Breast epithelium (tissue), 4 donors: ENCODE data around the gene KCTD11. TPM values are rescaled to one million over a fixed set of nuclear protein-coding genes. Genes with fewer than 3 reads are reported as not detected.
A peak's percentile ranks its signal among the peaks of the same experiment; 100 is the strongest.

Source experiments
- DNase-seq, 2 donors: peaks; one replicate each; pipeline ENCODE4 v3.0.0-alpha.2; 2019; ENCODE audit warnings: low spot score in 2 of 2
- H3K27ac ChIP-seq, 2 donors: fragments of 200-600 bp; sonication (generic) in 1 of 2; one replicate each; pipeline ENCODE4 v1.5.1; 2016 to 2019; ENCODE audit warnings: mild to moderate bottlenecking in 1 of 2
- H3K27me3 ChIP-seq, 2 donors: fragments of 200-600 bp; sonication (generic) in 1 of 2; one replicate each; pipeline versions ENCODE4 v1.5.1 to v1.6.0; 2017 to 2019; ENCODE audit warnings: control low read depth in 1 of 2, mild to moderate bottlenecking in 1 of 2
- H3K36me3 ChIP-seq: fragments of 200-600 bp; one replicate; pipeline ENCODE4 v1.5.1; 2019
- H3K4me1 ChIP-seq, 2 donors: fragments of 200-600 bp; sonication (generic); one replicate each; pipeline ENCODE4 v1.5.1; 2016 to 2019; ENCODE audit warnings: control low read depth in 1 of 2
- H3K4me3 ChIP-seq, 3 donors: fragments of 200-600 bp; sonication (generic); 1 replicate in 2 of 3; 2 replicates in 1 of 3; pipeline ENCODE4 v1.5.1; 2016 to 2019; ENCODE audit warnings: mild to moderate bottlenecking in 3 of 3, moderate library complexity in 2 of 3
- H3K9me3 ChIP-seq, 2 donors: fragments of 200-600 bp; sonication (generic) in 1 of 2; one replicate each; pipeline ENCODE4 v1.5.1; 2016 to 2019; ENCODE audit warnings: control low read depth in 1 of 2
- CTCF ChIP-seq, 3 donors: fragments of 450-650 bp; IDR thresholded peaks; one replicate each; pipeline ENCODE4 v1.5.1; 2016 to 2017; ENCODE audit warnings: antibody characterized with exemption in 3 of 3, mild to moderate bottlenecking in 3 of 3, moderate library complexity in 3 of 3
- POLR2A ChIP-seq: fragments of 450-650 bp; IDR thresholded peaks from one replicate; pipeline ENCODE4 v1.6.1; 2016; ENCODE audit warnings: antibody characterized with exemption, mild to moderate bottlenecking, moderate library complexity
- POLR2AphosphoS5 ChIP-seq, 3 donors: sonication (generic); formaldehyde crosslinking; IDR thresholded peaks; one replicate each; pipeline ENCODE4 v1.6.1; 2017; ENCODE audit warnings: antibody characterized with exemption in 3 of 3
- intact Hi-C: fragments of 100-400 bp; cut with DNase I; formaldehyde crosslinking; loops from one replicate; pipeline ENCODE4 v1.15.1; 2023; ENCODE audit warnings: low total_unique reads
- total RNA-seq, 3 donors: library from RNA; depleted of rRNA; stranded (reverse); fragments of >200 nt; gene quantifications; one replicate each; pipeline ENCODE4 v1.1.0, GENCODE V29; 2016

KCTD11 gene
- 10 to 100 TPM in 2 of 3 donors, 1 to 10 TPM in 1; 9.1 to 11.5 (median 11.0) TPM for total RNA-seq

- peaks cover 0 to 12% of the 10 kb centered on the region in 2 donors for H3K4me1 ChIP-seq
- intact Hi-C loops, result loop anchor here (10.0 kb wide), 1 partner anchor 83 kb away; the partner anchor contains the start of genes FGF11 and TMEM102
- TF ChIP-seq POLR2A, result no peak
- TF ChIP-seq CTCF (IDR thresholded peaks at IDR 0.05), result peak in 2 of 3 donors; percentile 65 to 78
- TF ChIP-seq POLR2AphosphoS5 (IDR thresholded peaks at IDR 0.05), result peak; percentile 27 to 46 (median 34)
Observed at GRCh38 chr17:7351665-7352502, at the start of gene KCTD11. Gene KCTD11 (plus strand): TSS chr17:7352162.

GRCh38 chr17:7304179-7304578 lies 47.8 kb upstream of the KCTD11 start:
- H3K27me3 ChIP-seq, result no peaks in the 10 kb centered on the region
- TF ChIP-seq CTCF (IDR thresholded peaks at IDR 0.05) (no peak), POLR2A (no peak), POLR2AphosphoS5 (IDR thresholded peaks at IDR 0.05) (no peak)
- H3K9me3 ChIP-seq, result no peaks in the 10 kb centered on the region
- DNase-seq, result no peak
- intact Hi-C loops, result no loop called here
- no peak overlapping the region for H3K27ac ChIP-seq
- no peaks in the 10 kb centered on the region for H3K36me3 ChIP-seq
- H3K4me1 ChIP-seq, result peaks cover 0 to 5% of the 10 kb centered on the region in 2 donors
- H3K4me3 ChIP-seq, result no peak overlapping the region

More at GRCh38 chr17:7351665-7352502, at the start of gene KCTD11:
- Histone ChIP-seq H3K27me3 (no peaks in the 10 kb centered on the region), H3K27ac (peak within 1 kb of the TSS; percentile 98 to 99), H3K9me3 (no peaks in the 10 kb centered on the region), H3K36me3 (no peaks in the 10 kb centered on the region), H3K4me3 (peak within 1 kb of the TSS; percentile 70 to 79 (median 72))
- DNase-seq, result peak; percentile 87 to 93

DNA sequence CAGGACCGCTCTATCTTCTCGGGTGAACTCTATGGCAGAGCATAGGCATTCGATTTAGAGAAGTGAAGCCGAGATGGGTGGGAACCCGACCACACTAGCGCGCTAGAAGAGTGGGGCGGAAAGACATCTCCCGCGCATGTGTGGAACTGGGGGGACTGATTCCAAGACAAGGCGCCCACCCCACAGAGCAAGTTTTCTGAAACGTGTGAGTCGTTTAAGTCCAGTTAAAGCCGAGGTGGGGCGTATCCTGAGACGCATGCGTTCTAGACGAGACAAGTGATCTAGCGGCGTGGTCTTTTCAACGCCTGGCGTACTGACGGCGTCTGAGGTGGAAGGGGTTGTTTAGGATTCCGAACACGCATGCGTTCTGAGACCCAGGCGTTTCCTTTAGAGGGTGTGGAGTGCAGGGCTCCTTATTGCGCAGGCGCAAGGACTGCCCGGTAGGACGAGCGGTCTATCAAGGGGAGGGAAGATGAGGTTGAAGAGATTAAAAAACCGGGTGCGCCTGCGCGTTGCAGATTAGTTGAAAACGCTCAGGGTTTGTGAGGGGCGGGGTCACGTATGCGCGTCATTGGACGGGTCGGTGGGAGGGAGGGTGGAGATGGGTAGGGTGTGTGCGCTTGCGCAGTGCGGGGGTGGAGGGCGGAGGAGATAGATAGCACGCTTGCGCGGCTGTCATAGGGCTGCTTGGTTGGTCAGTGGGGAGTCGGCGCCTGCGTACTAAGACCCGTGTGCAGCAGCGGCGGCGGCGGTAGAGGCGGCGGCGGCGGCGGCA lies 44.9 kb upstream of the KCTD11 start, which contains the start of gene EIF5A:
Gene EIF5A (plus strand): TSS at position 718 of the 775 bp plus-strand sequence. CDS start 2,008 bp downstream, outside the sequence.
- Histone ChIP-seq H3K36me3 (no peaks in the 10 kb centered on the region), H3K27me3 (no peaks in the 10 kb centered on the region), H3K27ac (peak within 1 kb of the TSS; percentile 98 to 99), H3K4me3 (peak within 1 kb of the TSS; percentile 81 to 98 (median 98)), H3K9me3 (no peaks in the 10 kb centered on the region), H3K4me1 (peaks cover 5 to 19% of the 10 kb centered on the region in 2 donors)
- TF ChIP-seq POLR2A, result peak; percentile 64
- no peak for TF ChIP-seq CTCF (IDR thresholded peaks at IDR 0.05)
- peak; percentile 72 to 87 (median 78) for TF ChIP-seq POLR2AphosphoS5 (IDR thresholded peaks at IDR 0.05)
- intact Hi-C loops, result loop anchor here (2.0 to 5.0 kb wide), 2 partner anchors 44 to 250 kb away; partner anchors contain the start of genes CLDN7 and TNFSF13
- DNase-seq, result peak; percentile 99 to 100

- peak in 1 of 2 donors; percentile 41 for DNase-seq
- Histone ChIP-seq H3K27me3 (no peaks in the 10 kb centered on the region), H3K9me3 (no peaks in the 10 kb centered on the region), H3K36me3 (no peaks in the 10 kb centered on the region), H3K27ac (peak overlapping the region; percentile 98 to 99), H3K4me3 (peak overlapping the region; percentile 81 to 98 (median 98)), H3K4me1 (peaks cover 5 to 19% of the 10 kb centered on the region in 2 donors)
- TF ChIP-seq POLR2A, result no peak
- TF ChIP-seq POLR2AphosphoS5 (IDR thresholded peaks at IDR 0.05), result peak in 1 of 3 donors; percentile 7
- peak in 1 of 3 donors; percentile 10 for TF ChIP-seq CTCF (IDR thresholded peaks at IDR 0.05)
- intact Hi-C loops, result loop anchor here (2.0 to 5.0 kb wide), 2 partner anchors 45 to 249 kb away; partner anchors contain the start of genes CLDN7 and TNFSF13
Observed at GRCh38 chr17:7307686-7308624, 44.0 kb upstream of the KCTD11 start.
